SK-N-MC (cell line): ENCODE results near the gene GPR176.

Source experiments
- DNase-seq: peaks from one replicate; pipeline ENCODE4 v3.0.0-alpha.2; 2011; ENCODE audit warnings: low read depth, low spot score
- H3K27ac ChIP-seq: fragments of 200-600 bp; sonication (generic); 2 replicates; pipeline ENCODE4 v1.5.1; 2016; ENCODE audit warnings: mixed run types
- H3K36me3 ChIP-seq: fragments of 200-600 bp; sonication (generic); 2 replicates; pipeline ENCODE4 v1.6.1; 2017; ENCODE audit warnings: antibody characterized with exemption, low read length, mixed read lengths; ENCODE audit not compliant: insufficient read depth
- H3K4me3 ChIP-seq: fragments of 200-600 bp; sonication (generic); 2 replicates; pipeline ENCODE4 v1.5.1; 2016
- H3K9ac ChIP-seq: fragments of 200-600 bp; sonication (generic); 2 replicates; pipeline ENCODE4 v1.8.0; 2017; ENCODE audit warnings: mixed run types, mixed read lengths; ENCODE audit not compliant: insufficient read length
- H3K9me3 ChIP-seq: fragments of 200-600 bp; sonication (generic); 2 replicates; pipeline ENCODE4 v1.6.1; 2017; ENCODE audit warnings: low read depth, mild to moderate bottlenecking, antibody characterized with exemption, low read length, moderate library complexity, mixed read lengths
- EZH2 ChIP-seq: fragments of 200-600 bp; sonication (generic); IDR thresholded peaks from one replicate; pipeline ENCODE4 v1.6.1; 2017; ENCODE audit warnings: antibody characterized with exemption
- FOXP2 ChIP-seq: optimal IDR thresholded peaks from 2 replicates; pipeline ENCODE3; 2011; ENCODE audit warnings: mild to moderate bottlenecking, moderate library complexity; ENCODE audit not compliant: insufficient read depth; ENCODE audit errors: extremely low read length, control extremely low read depth
- POLR2AphosphoS5 ChIP-seq: IDR thresholded peaks from 2 replicates; pipeline ENCODE4 v1.6.1; 2012; ENCODE audit warnings: mild to moderate bottlenecking, low read depth, low read length, borderline replicate concordance

The GPR176 gene

DNA sequence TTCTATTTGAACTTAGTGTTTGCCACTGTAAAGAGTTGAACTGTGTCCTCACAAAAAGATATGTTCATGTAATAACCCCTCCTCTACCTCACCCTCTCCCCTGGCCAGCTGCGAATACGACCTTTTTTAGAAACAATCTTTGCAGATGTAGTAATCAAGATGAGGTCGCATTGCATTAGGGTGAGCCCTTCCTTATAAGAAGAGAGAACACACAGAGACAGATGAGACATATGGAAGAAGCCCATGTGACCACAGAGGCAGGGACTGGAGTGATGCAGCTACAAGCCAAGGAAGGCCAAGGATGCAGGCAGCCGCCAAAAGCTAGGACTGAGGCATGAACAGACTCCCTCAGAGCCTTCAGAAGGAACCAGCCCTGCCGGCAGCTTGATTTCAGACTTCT, 27.6 kb downstream of the GPR176 start:
- H3K36me3 ChIP-seq: no peaks in the 10 kb centered on the region
- no peak overlapping the region for H3K27ac ChIP-seq
- no peak for DNase-seq
- no peak overlapping the region for H3K4me3 ChIP-seq
- TF ChIP-seq POLR2AphosphoS5 (no peak), EZH2 (no peak), FOXP2 (no peak)
- H3K9me3 ChIP-seq: no peaks in the 10 kb centered on the region
- no peak overlapping the region for H3K9ac ChIP-seq

- no peaks in the 10 kb centered on the region for H3K36me3 ChIP-seq
- no peak for DNase-seq
- H3K9ac ChIP-seq: no peak overlapping the region
- TF ChIP-seq EZH2 (no peak), POLR2AphosphoS5 (no peak), FOXP2 (no peak)
- H3K4me3 ChIP-seq: no peak overlapping the region
- 0 out of 2 replicates have a peak overlapping the region, but pooled peaks have one; percentile 42 for H3K27ac ChIP-seq
- no peaks in the 10 kb centered on the region for H3K9me3 ChIP-seq
Measured at GRCh38 chr15:39890621-39891020, 29.4 kb downstream of the GPR176 start.

GRCh38 chr15:39889601-39890000, 30.5 kb downstream of the GPR176 start:
- no peak for DNase-seq

DNA sequence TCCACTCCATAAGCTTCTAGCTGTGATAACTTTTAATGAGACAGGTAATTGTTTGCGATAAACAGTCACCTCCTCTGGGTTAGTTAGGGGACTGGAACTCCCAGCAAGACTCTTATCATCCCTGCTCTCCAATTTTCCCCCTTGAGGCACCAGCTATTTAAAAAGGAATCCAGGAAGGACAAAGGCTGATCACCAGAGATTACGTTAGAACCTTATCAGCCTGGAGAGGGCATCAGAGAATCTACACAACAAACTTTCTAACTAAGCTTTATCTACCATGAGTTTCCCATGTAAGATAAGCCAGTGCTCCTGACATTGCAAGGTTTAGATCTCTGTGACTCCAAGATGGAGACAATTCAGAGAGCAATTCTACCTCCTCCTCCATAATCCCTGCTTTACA, 31.3 kb downstream of the GPR176 start:
- H3K4me3 ChIP-seq: no peak overlapping the region
- no peaks in the 10 kb centered on the region for H3K9me3 ChIP-seq
- TF ChIP-seq POLR2AphosphoS5 (no peak), FOXP2 (no peak), EZH2 (no peak)
- H3K27ac ChIP-seq: no peak overlapping the region
- no peak overlapping the region for H3K9ac ChIP-seq
- no peaks in the 10 kb centered on the region for H3K36me3 ChIP-seq
- DNase-seq: no peak

More at GRCh38 chr15:39889601-39890000, 30.5 kb downstream of the GPR176 start:
- Histone ChIP-seq H3K36me3 (no peaks in the 10 kb centered on the region), H3K9me3 (no peaks in the 10 kb centered on the region), H3K9ac (no peak overlapping the region), H3K4me3 (no peak overlapping the region), H3K27ac (no peak overlapping the region)
- no peak for TF ChIP-seq FOXP2
- no peak for TF ChIP-seq EZH2
- TF ChIP-seq POLR2AphosphoS5: no peak

DNA sequence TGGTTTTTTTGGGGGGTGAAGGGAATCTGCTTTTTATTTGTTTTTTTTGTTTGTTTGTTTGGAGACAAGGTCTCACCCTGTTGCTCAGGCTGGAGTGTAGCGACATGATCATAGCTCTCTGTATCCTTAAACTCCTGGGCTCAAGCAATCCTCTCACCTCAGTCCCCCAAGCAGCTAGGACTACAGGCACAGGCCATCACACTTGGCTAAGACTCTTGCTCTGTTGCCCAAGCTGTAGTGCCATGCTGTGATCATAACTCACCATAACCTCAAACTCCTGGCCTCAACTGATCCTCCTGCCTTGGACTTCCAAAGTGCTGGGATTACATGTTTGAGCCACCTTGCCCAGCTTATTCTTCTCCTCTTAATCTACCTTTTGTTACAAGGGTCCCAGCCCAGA, 31.8 kb downstream of the GPR176 start:
- no peaks in the 10 kb centered on the region for H3K9me3 ChIP-seq
- no peak for DNase-seq
- peak overlapping the region; percentile 45; the same call in 1 of the 2 replicates for H3K27ac ChIP-seq
- TF ChIP-seq POLR2AphosphoS5 (no peak), FOXP2 (no peak), EZH2 (no peak)
- H3K4me3 ChIP-seq: no peak overlapping the region
- no peaks in the 10 kb centered on the region for H3K36me3 ChIP-seq
- H3K9ac ChIP-seq: no peak overlapping the region

DNA sequence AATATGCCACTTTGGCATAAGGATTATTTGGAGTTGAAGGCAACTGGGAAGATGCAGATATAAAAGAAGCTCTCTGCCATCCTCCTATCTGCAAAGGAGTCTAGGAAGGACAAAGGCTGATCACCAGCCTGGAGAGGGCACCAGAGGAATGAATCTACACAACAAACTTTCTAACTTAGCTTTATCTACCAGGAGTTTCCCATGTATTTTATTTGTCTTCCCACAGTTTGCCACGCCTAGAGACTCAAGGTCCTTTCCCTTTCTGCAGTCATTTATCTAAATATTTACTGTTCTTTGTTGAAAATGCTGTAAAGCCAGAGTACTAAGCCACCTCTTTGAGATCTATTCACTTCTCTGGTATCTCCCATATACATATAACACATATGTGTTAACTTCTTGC, 32.2 kb downstream of the GPR176 start:
- H3K36me3 ChIP-seq: no peaks in the 10 kb centered on the region
- H3K9me3 ChIP-seq: no peaks in the 10 kb centered on the region
- DNase-seq: no peak
- H3K4me3 ChIP-seq: no peak overlapping the region
- H3K27ac ChIP-seq: peak overlapping the region; percentile 45; the same call in 1 of the 2 replicates
- TF ChIP-seq FOXP2: no peak
- no peak for TF ChIP-seq EZH2
- no peak for TF ChIP-seq POLR2AphosphoS5
- H3K9ac ChIP-seq: no peak overlapping the region

DNA sequence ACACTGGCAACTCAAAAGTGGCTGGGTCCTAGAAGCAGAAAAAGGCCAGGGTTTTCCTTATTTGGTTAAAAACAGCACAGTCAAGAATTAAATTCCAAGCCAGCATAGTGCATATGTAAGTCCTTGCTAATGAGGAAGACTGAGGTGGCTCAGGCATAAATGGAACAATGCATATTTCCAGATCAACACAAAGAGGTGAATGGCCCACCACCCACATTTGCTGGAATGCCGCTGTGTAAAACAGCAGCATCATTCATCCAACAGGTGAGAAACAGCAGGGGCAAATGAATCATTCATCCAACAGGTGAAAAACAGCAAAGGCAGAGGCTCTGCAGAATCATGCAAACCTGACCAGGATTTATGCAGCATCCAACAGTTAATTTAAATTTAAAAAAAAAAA, 32.9 kb downstream of the GPR176 start:
- H3K9ac ChIP-seq: no peak overlapping the region
- TF ChIP-seq POLR2AphosphoS5 (no peak), FOXP2 (no peak), EZH2 (no peak)
- H3K36me3 ChIP-seq: no peaks in the 10 kb centered on the region
- no peak overlapping the region for H3K27ac ChIP-seq
- no peak overlapping the region for H3K4me3 ChIP-seq
- no peak for DNase-seq
- H3K9me3 ChIP-seq: no peaks in the 10 kb centered on the region

- Histone ChIP-seq H3K36me3 (no peaks in the 10 kb centered on the region), H3K4me3 (no peak overlapping the region), H3K27ac (no peak overlapping the region), H3K9me3 (no peaks in the 10 kb centered on the region), H3K9ac (no peak overlapping the region)
- no peak for TF ChIP-seq FOXP2
- no peak for TF ChIP-seq EZH2
- TF ChIP-seq POLR2AphosphoS5: no peak
- no peak for DNase-seq
Measured at GRCh38 chr15:39886418-39886817, 33.6 kb downstream of the GPR176 start.
